GM12878 (cell line): Measurements from ENCODE around the gene DUSP7. TPM values are rescaled to one million over a fixed set of nuclear protein-coding genes. Genes with fewer than 3 reads are reported as not detected.

Experiments
- ATAC-seq: fragments of 200-7000 bp; cut with Tn5 transposase; 3 replicates; pipeline ENCODE4 v1.9.1; 2020; ENCODE audit warnings: mild to moderate bottlenecking, moderate library complexity
- BruUV-seq: library from RNA; stranded (reverse); fragments of 400-500 nt; replicated peaks from 2 replicates; lab custom pipeline; 2021; lab: Mats Ljungman, UMichigan
- CTCF ChIA-PET: fragments of 300-600 bp; sonication (Branson Sonifier 250); formaldehyde crosslinking; extraction: SDS; loops from one replicate; lab custom pipeline; 2021; ENCODE audit warnings: inconsistent platforms; lab: Yijun Ruan, JAX
- POLR2A ChIA-PET: fragments of 350-600 bp; formaldehyde crosslinking; extraction: SDS; loops from one replicate; lab custom pipeline; 2021; ENCODE audit warnings: inconsistent platforms; lab: Charles Lee
- RAD21 ChIA-PET: fragments of 300-600 bp; sonication (Branson Sonifier 250); formaldehyde crosslinking; loops from one replicate; lab custom pipeline; 2023; ENCODE audit warnings: antibody characterized with exemption; ENCODE audit not compliant: unreplicated experiment; lab: Charles Lee
- SMC1A ChIA-PET: fragments of 300-600 bp; sonication (Branson Sonifier 250); formaldehyde crosslinking; loops from one replicate; lab custom pipeline; 2023; ENCODE audit not compliant: unreplicated experiment, uncharacterized antibody; lab: Charles Lee
- DNase-seq: peaks from one replicate; pipeline ENCODE4 v3.0.0-alpha.2; 2011; ENCODE audit warnings: low read depth, low spot score
- FAIRE-seq: peaks from 3 replicates; lab custom pipeline; 2011; peaks lifted over from hg19 to GRCh38; lab: Jason Lieb, UNC
- H2AFZ ChIP-seq: 2 replicates; pipeline ENCODE4 v1.6.0; 2011; ENCODE audit warnings: low read depth, low read length, control low read depth; ENCODE audit not compliant: control insufficient read depth
- H3K27ac ChIP-seq: 2 replicates; pipeline ENCODE4 v1.5.1; 2011; ENCODE audit warnings: control low read depth; ENCODE audit not compliant: control insufficient read depth, insufficient read depth
- H3K27me3 ChIP-seq, 2 experiments: replicated peaks in 1 of 2; 2 replicates each; pipeline versions ENCODE4 v1.6.0 to v1.6.1; 2011; ENCODE audit warnings: low read length in 1 of 2; ENCODE audit not compliant: control insufficient read depth in 2 of 2, insufficient read depth in 2 of 2
- H3K36me3 ChIP-seq, 2 experiments: 2 replicates each; pipeline ENCODE4 v1.5.1; 2011; ENCODE audit warnings: low read length in 1 of 2; ENCODE audit not compliant: control insufficient read depth in 2 of 2, insufficient read depth in 2 of 2
- H3K4me1 ChIP-seq: 2 replicates; pipeline ENCODE4 v1.6.1; 2011; ENCODE audit warnings: mild to moderate bottlenecking, low read length, moderate library complexity, mixed read lengths; ENCODE audit not compliant: control insufficient read depth, insufficient read depth
- H3K4me2 ChIP-seq: 2 replicates; pipeline ENCODE4 v1.6.0; 2011; ENCODE audit warnings: control low read depth; ENCODE audit not compliant: control insufficient read depth, insufficient read depth
- H3K4me3 ChIP-seq: fragments of 200-600 bp; sonication (generic); 2 replicates; pipeline ENCODE4 v1.5.1; 2016
- H3K79me2 ChIP-seq: 2 replicates; pipeline ENCODE4 v1.6.0; 2011; ENCODE audit warnings: low read length; ENCODE audit not compliant: control insufficient read depth, insufficient read depth
- H3K9ac ChIP-seq: 2 replicates; pipeline ENCODE4 v1.8.0; 2011; ENCODE audit warnings: low read length, control low read depth, mixed read lengths; ENCODE audit not compliant: control insufficient read depth, insufficient read depth
- H3K9me3 ChIP-seq: replicated peaks from 3 replicates; pipeline ENCODE4 v1.5.1; 2011; ENCODE audit warnings: mild to moderate bottlenecking, low read length; ENCODE audit not compliant: control insufficient read depth, insufficient read depth
- H4K20me1 ChIP-seq: 2 replicates; pipeline ENCODE4 v1.6.0; 2011; ENCODE audit not compliant: control insufficient read depth, insufficient read depth
- CREB1 ChIP-seq: IDR thresholded peaks from 2 replicates; pipeline ENCODE4 v1.6.1; 2012; ENCODE audit warnings: low read depth, mild to moderate bottlenecking, inconsistent platforms
- MEF2A ChIP-seq: IDR thresholded peaks from 2 replicates; pipeline ENCODE4 v1.6.1; 2011; ENCODE audit warnings: low read depth, mild to moderate bottlenecking, low read length, moderate library complexity; ENCODE audit not compliant: insufficient read depth
- RAD21 ChIP-seq: IDR thresholded peaks from 2 replicates; pipeline ENCODE4 v1.6.1; 2011; ENCODE audit warnings: mild to moderate bottlenecking, low read depth, low read length, moderate library complexity; ENCODE audit not compliant: insufficient read depth
- RELA ChIP-seq: fragments of 450-650 bp; IDR thresholded peaks from 2 replicates; pipeline ENCODE4 v1.8.0; 2014; ENCODE audit warnings: borderline replicate concordance; ENCODE audit not compliant: partially characterized antibody
- RELB ChIP-seq: fragments of 450-650 bp; IDR thresholded peaks from 2 replicates; pipeline ENCODE4 v1.6.1; 2017; ENCODE audit warnings: low read depth, mild to moderate bottlenecking, moderate library complexity
- RFX5 ChIP-seq: IDR thresholded peaks from 2 replicates; pipeline ENCODE4 v1.6.1; 2011; ENCODE audit warnings: low read depth, low read length, improper control_type of control experiment
- USF2 ChIP-seq: IDR thresholded peaks from 2 replicates; pipeline ENCODE4 v1.6.1; 2011; ENCODE audit warnings: low read depth, low read length, improper control_type of control experiment, borderline replicate concordance
- ZBTB40 ChIP-seq: fragments of 450-650 bp; IDR thresholded peaks from 2 replicates; pipeline ENCODE4 v1.6.1; 2016; ENCODE audit warnings: mild to moderate bottlenecking, moderate library complexity, borderline replicate concordance
- ZNF274 ChIP-seq: IDR thresholded peaks from one replicate; pipeline ENCODE4 v1.8.0; 2011; ENCODE audit not compliant: insufficient read length, insufficient read depth
- WGBS: methylation state at CpG from one replicate; pipeline ENCODE4 v1.1.6; 2016; ENCODE audit warnings: low lambda C conversion rate; ENCODE audit not compliant: insufficient replicate concordance, insufficient coverage; ENCODE audit errors: missing lambda C conversion rate; 5-methylcytosine and 5-hydroxymethylcytosine counted together
- in situ Hi-C: fragments of 300-500 bp; cut with MboI; formaldehyde crosslinking; loops from 9 replicates; pipeline ENCODE4 v1.14.3; 2018; ENCODE audit warnings: mixed read lengths
- intact Hi-C: fragments of 100-400 bp; cut with micrococcal nuclease; formaldehyde crosslinking; loops from one replicate; pipeline ENCODE4 v1.14.2; 2022; ENCODE audit not compliant: unreplicated experiment
- polyA plus RNA-seq, 11 experiments: library from polyadenylated mRNA; depleted of rRNA in 4 of 11; unstranded in 6 of 11; stranded (reverse) in 5 of 11; fragments of >200 nt; fragmentation: Nextera tagmentation in 4 of 11; fragmentation: Illumina TruSeq in 1 of 11; extraction: Ambion mirVana in 4 of 11; extraction: Trizol in 1 of 11; gene quantifications; 1 replicate in 1 of 11; 2 replicates in 10 of 11; pipeline versions ENCODE4 v1.2.1 to v1.2.3, GENCODE V29; 2011 to 2016; ENCODE audit warnings: inconsistent platforms in 2 of 11, missing spikeins in 2 of 11, low read depth in 1 of 11
- total RNA-seq, 4 experiments: library from RNA; depleted of rRNA in 3 of 4; stranded (reverse); fragments of >200 nt in 3 of 4; fragmentation: Illumina TruSeq in 1 of 4; extraction: Trizol in 1 of 4; gene quantifications; 2 replicates each; pipeline versions ENCODE4 v1.2.1 to v1.2.3, GENCODE V29; 2013 to 2021

The DUSP7 gene
- total and polyA plus RNA-seq, 10 of the 15 experiments (the other 5 are each of a cell fraction or from before 2014, with no cell fraction given) = 0.73 to 17.0 (median 7.9) TPM

GRCh38 chr3:52091586-52092270, 35.4 kb upstream of the DUSP7 start (continued):
- no peak for TF ChIP-seq ZBTB40
- no peak for TF ChIP-seq RELB
- no peak for TF ChIP-seq RAD21
- no peak for TF ChIP-seq RFX5

- intact Hi-C loops (no loop called here), in situ Hi-C loops (no loop called here)
- ChIA-PET RAD21 (interaction anchor here (0.6 kb wide), 1 partner anchor 243 kb away, joined by 3 read pairs; no protein-coding TSS in a partner anchor), POLR2A (no interaction called here), CTCF (interaction anchor here (1.7 kb wide), 1 partner anchor 87 kb away, joined by 4 read pairs; no protein-coding TSS in a partner anchor), SMC1A (interaction anchor here (1.3 kb wide), 1 partner anchor 29 kb away, joined by 4 read pairs; no protein-coding TSS in a partner anchor)
- FAIRE-seq (no peak), DNase-seq (no peak), ATAC-seq (no peak)
- Histone ChIP-seq H3K9ac (no peak overlapping the region), H3K4me3 (no peak overlapping the region), H3K4me2 (no peak overlapping the region), H3K27ac (no peak overlapping the region), H2AFZ (no peak overlapping the region), H3K9me3 (no peaks in the 10 kb centered on the region), H3K36me3 (peaks cover 0 to 9% of the 10 kb centered on the region in 2 experiments; a peak in 2 of 4 replicates), H4K20me1 (no peaks in the 10 kb centered on the region), H3K4me1 (peaks cover 21% of the 10 kb centered on the region), H3K27me3 (no peaks in the 10 kb centered on the region), H3K79me2 (no peaks in the 10 kb centered on the region)
- BruUV-seq = no TSS peak
- WGBS = 98% methylated on average over 8 of the region's 8 CpGs
- no peak for TF ChIP-seq CREB1
- no peak for TF ChIP-seq ZNF274
- no peak for TF ChIP-seq RELA
- no peak for TF ChIP-seq MEF2A
- no peak for TF ChIP-seq USF2
Observed at GRCh38 chr3:52090933-52091468, 34.6 kb upstream of the DUSP7 start.
